ENCODE results near the gene HHIP.

Gene HHIP

GRCh38 chr4:144645631-144646522, at the start of gene HHIP:
Gene HHIP, plus strand, starts transcription at chr4:144646156. Its CDS starts 520 bp downstream, at chr4:144646676.
- DNase-seq (ENCODE audit: low spot score) (peak; percentile 72), FAIRE-seq (no peak)

- DNase-seq (ENCODE audit: low spot score) (no peak), FAIRE-seq (no peak)
Measured at GRCh38 chr4:144597171-144597570, 48.8 kb upstream of the HHIP start.

GRCh38 chr4:144599621-144600020, 46.3 kb upstream of the HHIP start:
- DNase-seq (ENCODE audit: low spot score) (no peak), FAIRE-seq (no peak)

- DNase-seq (ENCODE audit: low spot score) (no peak), FAIRE-seq (no peak)
Measured at GRCh38 chr4:144611850-144612249, 34.1 kb upstream of the HHIP start.

GRCh38 chr4:144614850-144615585, 30.9 kb upstream of the HHIP start:
- FAIRE-seq (no peak), DNase-seq (ENCODE audit: low spot score) (no peak)

GRCh38 chr4:144621681-144622080, 24.3 kb upstream of the HHIP start:
- no peak for DNase-seq (ENCODE audit: low spot score)
- no peak for FAIRE-seq

- peak; percentile 9 for DNase-seq (ENCODE audit: low spot score)
- no peak for FAIRE-seq
Measured at GRCh38 chr4:144627663-144628076, 18.3 kb upstream of the HHIP start.

- FAIRE-seq, result no peak
- DNase-seq (ENCODE audit: low spot score), result no peak
Measured at GRCh38 chr4:144633215-144633614, 12.7 kb upstream of the HHIP start.

- DNase-seq (ENCODE audit: low spot score), result no peak
- no peak for FAIRE-seq
Measured at GRCh38 chr4:144634978-144635747, 10.8 kb upstream of the HHIP start.

- no peak for FAIRE-seq
Measured at GRCh38 chr4:144644368-144645101, 1.4 kb upstream of the HHIP start.

GRCh38 chr4:144645102-144645630, 790 bp upstream of the HHIP start:
- FAIRE-seq (no peak), DNase-seq (ENCODE audit: low spot score) (peak; percentile 8)

More at GRCh38 chr4:144644368-144645101, 1.4 kb upstream of the HHIP start:
- DNase-seq (ENCODE audit: low spot score), result no peak

GRCh38 chr4:144646523-144647094, 653 bp downstream of the HHIP start:
- DNase-seq (ENCODE audit: low spot score) (peak; percentile 59), FAIRE-seq (no peak)

- no peak for FAIRE-seq
- DNase-seq (ENCODE audit: low spot score), result peak; percentile 29
Measured at GRCh38 chr4:144647095-144647561, 1.2 kb downstream of the HHIP start.

- FAIRE-seq (no peak), DNase-seq (ENCODE audit: low spot score) (no peak)
Measured at GRCh38 chr4:144647590-144647989, 1.6 kb downstream of the HHIP start.

GRCh38 chr4:144648042-144648441, 2.1 kb downstream of the HHIP start:
- FAIRE-seq (no peak), DNase-seq (ENCODE audit: low spot score) (no peak)

- FAIRE-seq, result no peak
- no peak for DNase-seq (ENCODE audit: low spot score)
Measured at GRCh38 chr4:144649646-144650045, 3.7 kb downstream of the HHIP start.

- DNase-seq (ENCODE audit: low spot score) (no peak), FAIRE-seq (no peak)
Measured at GRCh38 chr4:144650311-144651005, 4.5 kb downstream of the HHIP start.

GRCh38 chr4:144653781-144654545, 8.0 kb downstream of the HHIP start:
- FAIRE-seq, result no peak
- no peak for DNase-seq (ENCODE audit: low spot score)

- DNase-seq (ENCODE audit: low spot score) (no peak), FAIRE-seq (no peak)
Measured at GRCh38 chr4:144655491-144655890, 9.5 kb downstream of the HHIP start.
